Frontal cortex (tissue), 4 donors: ENCODE measurements around the gene TLL2. TPM values are rescaled to one million over a fixed set of nuclear protein-coding genes. Genes with fewer than 3 reads are reported as not detected.
A peak's percentile ranks its signal among the peaks of the same experiment; 100 is the strongest.
"Not testable (repeated sequence)": the region's sequence is repeated elsewhere in the genome, so short reads cannot be mapped to it uniquely, and the experiment has no call there.

Experiments
- DNase-seq, 2 donors: peaks; one replicate each; pipeline ENCODE4 v3.0.0; 2012; ENCODE audit warnings: low spot score in 2 of 2
- FAIRE-seq: peaks from 2 replicates; lab custom pipeline; 2012; peaks lifted over from hg19 to GRCh38; lab: Jason Lieb, UNC
- total RNA-seq: library from RNA; depleted of rRNA; stranded (reverse); fragments of >200 nt; gene quantifications from one replicate; pipeline ENCODE4 v1.2.3, GENCODE V29; 2014
- donor health status: control.
- donor health status: control.
- donor health status: control.

Gene TLL2
- total RNA-seq: 0.82 TPM

DNA sequence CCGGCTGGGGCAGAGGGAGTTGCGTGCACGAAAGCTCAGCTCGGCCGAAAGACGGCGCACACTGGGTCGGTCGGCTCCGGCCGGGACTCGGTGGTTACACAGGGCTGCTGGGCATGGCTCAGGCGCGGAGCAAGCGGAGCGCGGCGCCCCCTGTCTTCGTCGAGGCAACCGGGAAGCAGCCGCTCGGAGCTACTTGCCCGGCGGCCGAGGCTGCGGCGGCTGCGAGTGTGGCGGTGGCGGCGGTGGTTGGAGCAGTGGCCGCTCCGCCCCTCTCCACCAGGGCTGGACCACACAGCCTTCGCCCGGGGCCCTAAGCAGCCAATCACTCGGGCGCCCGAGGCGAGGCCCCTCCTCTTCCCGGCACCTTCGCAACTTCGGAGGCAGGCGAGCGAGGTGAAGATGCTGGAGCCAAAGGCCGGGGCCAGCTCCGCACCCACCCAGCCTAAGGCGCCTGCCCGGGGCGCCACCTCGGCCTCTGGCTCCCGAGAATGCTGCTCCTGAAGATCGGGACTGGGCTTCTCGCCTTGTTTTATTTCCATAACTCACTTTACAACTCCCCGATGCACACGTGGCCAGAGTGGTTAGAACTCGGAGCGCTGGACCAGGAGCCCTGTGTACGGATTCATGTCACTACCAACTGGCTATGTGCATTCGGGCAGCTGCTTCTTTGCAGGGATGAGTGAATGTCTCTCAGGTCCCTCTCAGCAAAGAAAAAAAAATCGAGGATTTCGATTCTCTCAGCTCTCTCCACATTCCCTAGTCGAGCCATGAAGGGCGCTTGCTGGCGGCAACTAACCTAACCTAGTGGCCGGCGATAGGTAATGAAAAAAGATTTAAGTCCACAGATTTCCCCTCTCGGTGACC is at the start of gene TLL2:
TLL2 (minus strand) TSS at position 229 of the 864 bp plus-strand sequence. CDS start 241 bp downstream, outside the sequence.
- no peak for FAIRE-seq

DNA sequence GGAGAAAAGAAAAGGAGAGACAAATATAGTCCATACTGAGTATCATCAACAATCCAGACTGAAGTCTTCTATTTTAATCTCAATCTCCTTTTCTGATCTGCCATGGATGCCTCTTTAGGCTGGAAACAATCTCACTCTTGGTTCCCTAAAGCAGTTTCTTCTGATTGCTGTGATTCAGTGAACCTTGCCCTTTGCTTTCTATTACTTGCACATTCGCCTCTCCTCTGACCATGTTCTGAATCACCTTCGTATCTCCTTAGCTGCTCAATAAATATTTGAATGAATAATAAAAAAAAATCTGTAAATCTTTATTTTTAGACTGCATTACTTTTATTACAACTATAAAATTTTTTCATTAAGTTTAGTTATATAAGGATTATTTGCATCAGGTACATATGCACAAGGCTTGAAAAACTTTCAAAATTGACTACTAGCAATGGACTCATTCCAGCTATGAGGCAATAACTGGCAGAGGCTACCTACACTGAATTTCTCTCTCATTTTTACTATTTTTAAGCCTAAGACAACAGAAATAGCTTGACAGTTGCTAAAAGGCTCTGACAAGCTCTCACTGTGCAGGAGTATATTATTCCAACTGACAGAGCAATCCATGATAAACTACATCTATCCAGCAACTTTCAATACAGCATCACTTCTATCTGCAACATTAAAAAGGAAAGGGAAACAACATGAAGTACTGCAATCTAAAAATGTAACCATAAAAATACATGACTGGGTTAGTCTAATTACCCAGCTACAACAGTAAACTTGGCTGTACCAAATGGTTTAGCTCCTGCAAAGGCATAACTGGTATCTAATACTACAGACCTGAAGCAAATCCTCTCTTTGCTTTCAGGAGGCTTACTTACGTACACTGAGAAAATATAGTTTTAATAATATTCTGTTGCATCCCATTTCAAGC is 47.5 kb upstream of the TLL2 start:
- FAIRE-seq (no peak), DNase-seq (no peak)

More for the DNA sequence above, at the start of gene TLL2:
- peak; percentile 84 to 86 for DNase-seq

DNA sequence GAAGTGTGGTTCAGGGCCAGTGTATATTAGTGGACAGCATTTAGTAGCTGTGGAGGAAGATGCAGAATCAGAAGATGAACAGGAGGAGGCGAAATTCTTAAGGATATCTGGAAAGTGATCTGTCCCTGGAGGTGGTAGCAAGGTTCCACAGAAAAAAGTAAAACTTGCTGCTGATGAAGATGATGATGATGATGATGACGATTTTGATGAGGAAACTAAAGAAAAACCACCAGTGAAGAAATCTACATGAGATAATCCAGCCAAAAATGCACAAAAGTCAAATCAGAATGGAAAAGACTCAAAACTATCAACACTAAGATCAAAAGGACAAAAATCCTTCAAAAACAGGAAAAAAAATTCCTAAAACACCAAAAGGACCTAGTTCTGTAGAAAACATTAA is 46.8 kb upstream of the TLL2 start:
- FAIRE-seq: no peak

DNA sequence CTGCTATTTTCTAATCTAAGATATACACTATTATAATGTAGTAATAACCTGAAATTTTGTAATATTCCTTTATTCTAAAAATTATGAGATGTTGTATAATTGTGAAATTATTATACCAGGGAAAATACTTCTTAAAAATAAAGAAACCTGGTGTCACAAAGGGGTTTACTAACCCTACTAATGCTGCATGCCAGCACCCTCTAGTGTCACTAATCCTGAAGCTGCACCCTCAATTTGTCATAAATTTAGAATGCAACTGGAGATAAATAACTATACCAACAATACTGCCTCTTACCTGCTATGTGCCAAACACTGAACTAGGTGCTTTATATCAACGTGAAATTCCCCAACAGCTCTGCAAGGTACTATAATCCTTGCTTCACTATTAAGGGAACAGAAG is 42.3 kb upstream of the TLL2 start:
- DNase-seq: no peak

More for the DNA sequence above, 46.8 kb upstream of the TLL2 start:
- DNase-seq: no peak

GRCh38 chr10:96555330-96555729 is 41.6 kb upstream of the TLL2 start:
- DNase-seq (no peak), FAIRE-seq (no peak)

More for the DNA sequence above, 42.3 kb upstream of the TLL2 start:
- FAIRE-seq: peak; percentile 91

DNA sequence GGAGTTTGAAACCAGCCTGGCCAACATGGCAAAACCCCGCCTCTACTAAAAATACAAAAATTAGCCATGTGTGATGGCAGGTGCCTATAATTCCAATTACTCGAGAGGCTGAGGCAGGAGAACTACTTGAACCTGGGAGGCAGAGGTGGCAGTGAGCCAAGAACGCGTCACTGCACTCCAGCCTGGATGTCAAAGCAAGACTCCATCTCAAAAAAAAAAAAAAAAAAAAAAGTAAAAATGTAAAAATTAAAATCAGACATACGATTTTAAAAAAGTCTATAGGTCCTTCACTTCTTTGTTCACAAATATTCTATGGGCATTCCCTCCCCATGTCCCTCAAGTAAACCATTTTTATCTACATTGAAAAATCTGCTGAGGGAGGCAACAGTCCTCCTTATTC is 34.9 kb upstream of the TLL2 start:
- DNase-seq (no peak), FAIRE-seq (no peak)

- FAIRE-seq, DNase-seq: not testable (repeated sequence)
Measured at GRCh38 chr10:96545558-96545957, 31.8 kb upstream of the TLL2 start.

DNA sequence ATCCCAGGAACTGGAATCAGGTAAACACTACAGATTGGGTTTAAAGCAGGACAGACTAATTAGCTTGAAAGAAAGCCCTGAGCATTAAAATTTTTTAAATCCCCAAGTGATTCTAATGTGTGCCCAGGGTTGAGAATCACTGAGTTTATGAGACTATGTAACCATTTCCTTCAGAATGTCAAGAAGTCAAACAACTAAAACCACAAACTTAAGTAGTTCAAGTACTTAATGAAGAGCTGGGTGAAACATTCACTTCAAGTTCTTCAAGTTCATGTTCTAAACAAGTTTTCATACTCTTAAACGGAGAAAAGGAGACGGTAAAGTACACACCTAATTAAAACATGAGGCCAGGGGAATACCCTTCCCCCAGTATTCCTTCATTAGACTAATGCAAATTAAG is 28.2 kb upstream of the TLL2 start:
- FAIRE-seq: no peak
- DNase-seq: no peak

DNA sequence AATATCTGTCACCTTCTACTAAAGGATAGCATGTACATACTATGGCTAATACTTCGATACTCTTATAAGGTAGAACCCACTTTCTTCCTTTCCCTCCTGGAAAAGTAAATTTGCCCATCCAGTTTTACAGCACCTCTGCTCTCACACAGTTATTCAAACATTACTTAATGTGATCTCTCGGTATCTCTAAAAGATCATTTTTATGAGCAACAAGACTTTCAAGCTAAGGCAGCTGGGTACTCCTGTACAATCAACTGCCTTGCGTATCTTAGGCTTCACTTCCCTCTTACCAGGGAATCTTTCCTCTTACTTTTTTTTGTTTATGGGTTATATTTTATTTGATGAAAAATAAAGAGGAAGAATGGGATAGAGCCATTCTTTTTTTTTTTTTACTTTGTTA is 26.5 kb upstream of the TLL2 start:
- no peak for DNase-seq
- no peak for FAIRE-seq

DNA sequence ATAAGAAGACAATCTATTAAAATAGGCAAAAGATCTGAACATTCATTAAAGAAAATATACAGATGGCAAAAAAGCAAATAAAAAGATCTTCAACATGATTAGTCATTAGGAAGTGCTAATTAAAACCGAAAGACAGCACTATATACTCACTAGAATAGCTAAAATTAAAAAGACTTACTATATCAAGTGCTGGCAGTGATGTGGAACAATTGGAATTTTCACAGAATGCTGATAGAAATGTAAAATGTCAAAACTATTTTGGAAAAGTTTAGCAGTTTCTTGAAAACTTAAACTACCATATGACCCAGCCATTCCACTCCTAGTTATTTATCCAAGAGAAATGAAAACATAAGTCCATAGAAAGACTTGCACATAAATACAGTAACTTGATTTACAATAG is 25.0 kb upstream of the TLL2 start:
- no peak for FAIRE-seq
- DNase-seq: no peak

DNA sequence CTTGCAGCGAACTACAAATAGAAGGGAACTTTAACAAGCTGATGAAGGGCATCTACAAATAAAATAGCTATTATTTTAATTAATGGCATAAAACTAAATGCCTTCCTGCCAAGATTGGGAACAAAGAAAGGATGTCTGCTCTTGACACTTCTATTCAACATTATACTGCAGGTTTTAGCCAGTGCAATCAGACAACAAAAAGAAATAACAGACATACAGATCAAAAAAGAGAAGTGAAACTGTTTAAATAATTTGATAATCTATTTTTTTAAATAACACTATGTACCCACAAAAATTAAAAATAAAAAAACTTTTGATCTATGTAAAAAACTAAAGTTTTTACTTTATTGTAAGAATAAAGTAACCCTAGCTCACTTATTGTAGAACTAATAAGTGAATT is 22.4 kb upstream of the TLL2 start:
- DNase-seq: no peak
- peak; percentile 52 for FAIRE-seq

GRCh38 chr10:96532523-96532922 is 18.8 kb upstream of the TLL2 start:
- FAIRE-seq (no peak), DNase-seq (no peak)

DNA sequence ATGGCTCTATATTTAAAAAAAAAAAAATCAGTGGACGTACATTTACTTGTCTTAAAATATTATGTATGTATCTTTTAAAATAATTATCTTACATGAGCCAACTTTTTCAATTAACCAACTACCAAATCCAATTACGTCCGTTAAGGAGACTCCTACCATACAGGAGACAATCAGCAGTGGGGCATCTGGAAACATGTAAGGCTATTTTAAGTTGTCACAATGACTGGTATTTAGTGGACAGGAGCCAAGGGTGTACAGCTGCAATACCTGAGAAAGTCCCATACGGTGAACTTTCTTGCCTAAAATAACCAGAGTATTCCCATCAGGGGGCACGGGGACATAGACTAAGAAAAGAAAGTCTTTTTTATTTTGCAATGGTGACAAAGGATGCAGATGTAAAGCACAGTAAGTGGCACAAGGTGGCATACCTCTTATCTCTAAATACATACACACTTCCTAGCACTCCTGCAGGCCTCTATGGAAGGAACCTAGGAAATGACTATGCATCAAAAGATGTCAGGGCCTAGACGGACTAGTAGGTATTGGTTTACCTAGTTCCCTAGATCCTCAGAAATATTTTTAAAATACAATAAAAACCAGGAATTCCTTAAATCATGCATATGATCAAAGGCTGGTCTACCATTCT is 16.0 kb upstream of the TLL2 start:
- no peak for DNase-seq
- FAIRE-seq: no peak

GRCh38 chr10:96524741-96525140 is 11.0 kb upstream of the TLL2 start:
- FAIRE-seq (no peak), DNase-seq (no peak)

- no peak for FAIRE-seq
- no peak for DNase-seq
Measured at GRCh38 chr10:96517284-96517683, 3.6 kb upstream of the TLL2 start.

- no peak for DNase-seq
- FAIRE-seq: no peak
Measured at GRCh38 chr10:96516337-96516736, 2.6 kb upstream of the TLL2 start.

DNA sequence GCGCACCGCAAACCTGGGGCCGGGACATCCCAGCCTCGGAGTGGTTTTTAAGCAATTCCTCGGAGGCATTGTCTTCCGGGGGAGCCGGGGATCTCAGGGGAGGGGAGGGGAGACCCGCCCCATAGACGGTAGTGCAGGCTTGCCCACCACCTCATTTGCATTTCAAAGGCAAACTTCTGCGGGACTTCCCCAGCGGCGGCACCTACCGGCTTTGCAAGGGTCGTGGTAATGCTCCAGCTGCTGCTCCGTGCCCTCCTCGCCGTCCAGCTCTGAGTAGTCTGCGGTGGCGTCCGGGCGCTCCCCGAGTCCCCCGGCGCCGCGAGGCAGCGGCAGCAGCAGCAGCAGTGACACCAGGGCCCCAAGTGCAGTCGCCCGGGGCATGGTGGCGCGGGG is 425 bp downstream of the TLL2 start:
- FAIRE-seq: no peak
- no peak for DNase-seq

DNA sequence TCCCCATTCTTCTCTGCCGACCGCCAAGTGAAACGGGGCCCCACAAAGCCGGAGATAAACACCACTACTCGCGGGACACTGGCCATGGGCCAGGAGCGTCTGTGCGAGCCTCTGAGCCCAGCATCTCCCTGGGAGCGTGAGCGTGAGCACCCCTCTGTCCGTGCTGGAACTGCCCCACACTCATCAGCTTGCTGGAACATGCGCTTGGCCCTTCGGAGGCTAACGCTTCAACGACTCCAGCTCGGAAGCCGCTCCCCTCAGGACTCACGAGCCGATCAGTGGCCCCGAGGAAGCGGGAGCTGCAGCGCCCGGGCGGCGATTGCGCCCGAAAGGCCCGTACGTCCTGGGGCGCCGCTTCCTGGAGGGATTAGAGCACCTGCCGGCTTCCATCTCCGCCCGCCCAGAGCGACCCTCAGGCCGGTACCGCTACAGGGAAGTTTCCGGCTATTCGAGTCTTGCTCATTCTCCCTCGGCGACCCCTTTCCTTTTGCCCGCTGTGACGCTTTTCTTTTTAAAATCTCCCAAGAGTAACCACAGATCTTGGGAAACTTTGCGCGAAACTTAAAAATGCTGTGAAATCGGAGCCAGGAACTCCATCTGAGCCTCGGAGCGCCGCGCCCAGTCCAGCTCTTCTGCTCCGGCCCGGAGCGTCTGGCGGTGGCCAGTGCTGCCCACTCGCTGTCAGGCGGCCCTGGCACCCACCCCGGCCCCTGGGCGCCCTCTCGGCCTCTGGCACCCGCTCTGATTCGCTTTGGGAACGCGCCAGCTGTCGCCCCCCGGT is 1.0 kb downstream of the TLL2 start:
- no peak for FAIRE-seq
- DNase-seq: peak; percentile 28 to 34
